Osteoblast (primary cell): ENCODE data around the gene TUBGCP6. TPM values are rescaled to one million over a fixed set of nuclear protein-coding genes. Genes with fewer than 3 reads are reported as not detected.

Source experiments
- DNase-seq: peaks from one replicate; pipeline ENCODE4 v3.0.0; 2011; ENCODE audit warnings: low spot score, mixed read lengths; ENCODE audit not compliant: insufficient read length; ENCODE audit errors: missing footprints
- H2AFZ ChIP-seq: 2 replicates; pipeline ENCODE4 v1.6.0; 2011; ENCODE audit warnings: mild to moderate bottlenecking, low read length
- H3K27ac ChIP-seq: 2 replicates; pipeline ENCODE4 v1.5.1; 2011; ENCODE audit warnings: mild to moderate bottlenecking, low read depth, low read length, moderate library complexity
- H3K27me3 ChIP-seq: 2 replicates; pipeline ENCODE4 v1.6.0; 2012; ENCODE audit warnings: mild to moderate bottlenecking, control low read depth, inconsistent platforms, low read length, moderate library complexity; ENCODE audit not compliant: insufficient read depth
- H3K36me3 ChIP-seq: 2 replicates; pipeline ENCODE4 v1.5.1; 2011; ENCODE audit warnings: mild to moderate bottlenecking, low read length, control low read depth, moderate library complexity; ENCODE audit not compliant: insufficient read depth
- H3K4me1 ChIP-seq: 2 replicates; pipeline ENCODE4 v1.5.1; 2011; ENCODE audit warnings: mild to moderate bottlenecking, low read length, control low read depth, moderate library complexity; ENCODE audit not compliant: insufficient read depth
- H3K4me2 ChIP-seq: 2 replicates; pipeline ENCODE4 v1.6.0; 2011; ENCODE audit warnings: mild to moderate bottlenecking, low read length; ENCODE audit not compliant: insufficient read depth
- H3K4me3 ChIP-seq: fragments of 200-600 bp; sonication (generic); 3 replicates; pipeline ENCODE4 v1.5.1; 2012; ENCODE audit warnings: mild to moderate bottlenecking, low read length, inconsistent platforms; ENCODE audit not compliant: insufficient read depth
- H3K79me2 ChIP-seq: 2 replicates; pipeline ENCODE4 v1.6.0; 2012; ENCODE audit warnings: mild to moderate bottlenecking, low read length, control low read depth, inconsistent platforms; ENCODE audit not compliant: insufficient read depth
- H3K9me3 ChIP-seq: 2 replicates; pipeline ENCODE4 v1.5.1; 2011; ENCODE audit warnings: low read depth, low read length, control low read depth
- H4K20me1 ChIP-seq: 2 replicates; pipeline ENCODE4 v1.6.0; 2012; ENCODE audit warnings: mild to moderate bottlenecking, low read length, control low read depth; ENCODE audit not compliant: insufficient read depth
- total RNA-seq: library from RNA; depleted of rRNA; stranded (reverse); fragments of >200 nt; gene quantifications from 2 replicates; pipeline ENCODE4 v1.2.3, GENCODE V29; 2012
- TF ChIP-seq, protein P1 (sequence below): IDR thresholded peaks from 2 replicates; pipeline ENCODE4 v1.5.1; 2011; ENCODE audit warnings: mild to moderate bottlenecking, low read depth, low read length, moderate library complexity; ENCODE audit errors: extremely low read depth

Gene TUBGCP6
- total RNA-seq, 1 donor, result 28.2 TPM

DNA sequence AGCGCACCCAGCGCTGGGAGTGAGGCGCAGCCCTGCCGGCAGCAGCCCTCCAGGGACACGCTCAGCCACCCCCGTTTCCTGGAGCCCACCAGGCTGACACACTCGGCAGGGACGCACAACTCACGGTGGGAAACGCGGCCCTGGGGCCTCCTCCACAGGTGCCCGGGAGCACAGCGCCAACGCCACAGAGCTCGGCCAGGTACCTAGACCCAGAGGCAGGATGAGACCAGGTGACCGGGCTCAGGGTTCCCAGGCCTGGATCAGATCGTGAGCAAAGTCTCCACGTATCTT, 18.0 kb downstream of the TUBGCP6 start:
- Histone ChIP-seq H3K79me2 (peaks cover 6% of the 10 kb centered on the region), H4K20me1 (no peaks in the 10 kb centered on the region), H2AFZ (no peak overlapping the region), H3K4me1 (no peaks in the 10 kb centered on the region), H3K9me3 (no peaks in the 10 kb centered on the region), H3K27ac (no peak overlapping the region), H3K4me3 (no peak overlapping the region), H3K4me2 (no peak overlapping the region), H3K27me3 (no peaks in the 10 kb centered on the region), H3K36me3 (peaks cover 31% of the 10 kb centered on the region)
- TF ChIP-seq, protein P1, sequence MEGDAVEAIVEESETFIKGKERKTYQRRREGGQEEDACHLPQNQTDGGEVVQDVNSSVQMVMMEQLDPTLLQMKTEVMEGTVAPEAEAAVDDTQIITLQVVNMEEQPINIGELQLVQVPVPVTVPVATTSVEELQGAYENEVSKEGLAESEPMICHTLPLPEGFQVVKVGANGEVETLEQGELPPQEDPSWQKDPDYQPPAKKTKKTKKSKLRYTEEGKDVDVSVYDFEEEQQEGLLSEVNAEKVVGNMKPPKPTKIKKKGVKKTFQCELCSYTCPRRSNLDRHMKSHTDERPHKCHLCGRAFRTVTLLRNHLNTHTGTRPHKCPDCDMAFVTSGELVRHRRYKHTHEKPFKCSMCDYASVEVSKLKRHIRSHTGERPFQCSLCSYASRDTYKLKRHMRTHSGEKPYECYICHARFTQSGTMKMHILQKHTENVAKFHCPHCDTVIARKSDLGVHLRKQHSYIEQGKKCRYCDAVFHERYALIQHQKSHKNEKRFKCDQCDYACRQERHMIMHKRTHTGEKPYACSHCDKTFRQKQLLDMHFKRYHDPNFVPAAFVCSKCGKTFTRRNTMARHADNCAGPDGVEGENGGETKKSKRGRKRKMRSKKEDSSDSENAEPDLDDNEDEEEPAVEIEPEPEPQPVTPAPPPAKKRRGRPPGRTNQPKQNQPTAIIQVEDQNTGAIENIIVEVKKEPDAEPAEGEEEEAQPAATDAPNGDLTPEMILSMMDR, result no peak
- DNase-seq, result no peak

DNA sequence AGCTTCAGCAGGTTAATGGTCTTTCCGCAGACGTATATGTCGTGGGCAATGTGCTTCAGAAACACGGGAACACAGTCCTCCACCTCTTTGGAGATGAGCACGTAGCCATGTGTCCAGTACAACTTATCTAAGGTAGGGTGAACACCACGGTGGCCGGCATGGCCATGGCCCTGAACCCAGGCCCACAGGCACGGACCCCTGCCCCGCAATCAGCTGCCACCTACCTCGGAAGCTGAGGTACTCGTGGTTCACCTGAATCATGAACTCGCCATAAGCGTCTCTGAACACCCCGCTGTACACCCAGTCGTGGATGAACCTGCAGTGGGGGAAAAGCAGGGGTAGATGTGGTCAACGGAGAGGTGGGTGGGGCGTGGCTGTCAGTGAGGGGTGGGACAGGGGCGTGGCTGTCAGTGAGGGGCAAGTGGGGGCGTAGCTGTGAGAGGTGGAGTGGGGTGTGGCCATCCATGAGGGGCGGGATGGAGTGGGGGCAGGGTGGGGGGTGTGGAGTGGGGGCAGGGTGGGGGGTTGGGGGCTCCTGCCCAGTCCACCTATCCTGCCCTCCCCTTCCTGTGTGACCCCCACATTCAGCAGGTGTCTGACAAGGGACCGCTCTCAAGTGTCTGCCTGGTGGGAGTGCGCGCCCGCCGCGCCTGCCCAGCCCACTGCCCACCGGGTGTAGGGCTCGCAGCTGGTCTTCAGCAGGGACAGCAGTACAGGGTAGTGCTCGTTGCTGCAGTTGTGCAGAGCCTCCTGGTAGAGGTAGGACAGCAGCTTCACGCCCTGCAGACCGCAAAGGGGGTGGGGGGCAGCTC, 18.6 kb downstream of the TUBGCP6 start:
- Histone ChIP-seq H3K4me1 (no peaks in the 10 kb centered on the region), H3K79me2 (peaks cover 6% of the 10 kb centered on the region), H3K4me3 (no peak overlapping the region), H4K20me1 (no peaks in the 10 kb centered on the region), H3K4me2 (no peak overlapping the region), H3K36me3 (peaks cover 34% of the 10 kb centered on the region), H3K27me3 (no peaks in the 10 kb centered on the region), H3K27ac (no peak overlapping the region), H3K9me3 (no peaks in the 10 kb centered on the region), H2AFZ (no peak overlapping the region)
- TF ChIP-seq, protein P1, result no peak
- no peak for DNase-seq

DNA sequence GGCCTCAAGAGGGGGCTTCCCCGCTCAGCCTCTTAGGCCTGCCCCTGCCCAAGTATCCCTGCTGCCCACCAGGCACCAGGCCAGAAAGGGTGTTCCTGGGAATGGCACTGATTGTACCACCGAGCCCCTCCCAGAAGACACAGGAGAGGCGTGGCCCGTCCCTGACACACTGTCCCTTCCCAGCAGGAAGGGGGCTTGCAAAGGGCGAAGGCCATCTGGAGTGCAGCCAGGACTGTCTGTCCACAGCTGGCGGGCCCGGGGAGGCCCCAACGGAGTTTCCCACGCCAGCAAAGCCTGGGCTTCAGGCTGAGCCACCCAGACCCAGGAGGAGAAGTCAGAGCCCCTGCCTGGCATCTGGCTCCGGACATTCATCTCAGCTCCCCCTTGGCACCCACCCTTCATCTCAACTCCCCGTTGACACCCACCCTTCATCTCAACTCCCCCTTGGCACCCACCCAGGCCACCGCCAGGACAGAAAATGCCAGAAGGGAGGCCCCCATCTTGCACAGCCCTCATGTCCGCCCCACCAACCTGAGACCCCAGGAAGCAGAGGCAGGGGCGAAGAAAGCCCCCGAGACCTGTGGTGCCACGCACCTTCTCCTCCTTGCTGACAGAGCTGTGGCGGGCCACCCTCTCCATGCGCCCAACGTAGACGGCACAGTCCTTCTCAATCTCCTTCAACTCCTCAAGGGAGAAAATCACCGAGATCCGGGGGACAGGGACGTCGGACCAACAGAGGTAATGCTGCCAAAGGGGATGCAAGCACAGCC, 19.4 kb downstream of the TUBGCP6 start:
- no peaks in the 10 kb centered on the region for H4K20me1 ChIP-seq
- H3K27ac ChIP-seq, result no peak overlapping the region
- H3K27me3 ChIP-seq, result no peaks in the 10 kb centered on the region
- TF ChIP-seq, protein P1, result no peak
- H3K4me1 ChIP-seq, result no peaks in the 10 kb centered on the region
- peaks cover 6% of the 10 kb centered on the region for H3K79me2 ChIP-seq
- H3K9me3 ChIP-seq, result no peaks in the 10 kb centered on the region
- no peak overlapping the region for H2AFZ ChIP-seq
- no peak overlapping the region for H3K4me3 ChIP-seq
- no peak for DNase-seq
- H3K36me3 ChIP-seq, result peaks cover 43% of the 10 kb centered on the region
- H3K4me2 ChIP-seq, result no peak overlapping the region

DNA sequence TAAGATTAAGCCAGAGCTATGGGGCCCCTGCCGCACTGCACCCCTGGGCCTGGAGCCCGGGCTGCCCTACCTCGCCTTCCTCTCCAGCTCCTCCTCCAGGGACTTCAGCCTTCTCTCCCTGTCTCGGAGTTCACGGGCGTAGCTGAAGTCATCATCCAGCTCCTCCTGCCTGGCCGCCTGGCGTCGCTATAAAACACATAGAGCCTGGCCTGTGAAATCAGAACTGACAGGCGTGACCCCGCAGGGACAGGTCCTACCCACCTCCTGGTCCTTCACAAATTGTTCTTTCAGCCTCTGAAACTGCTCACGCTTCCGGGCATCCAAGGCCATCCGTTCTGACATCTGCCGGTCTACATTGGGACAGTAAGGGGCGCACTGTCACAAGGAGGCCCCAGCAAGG, 20.8 kb downstream of the TUBGCP6 start:
- H3K36me3 ChIP-seq, result peaks cover 38% of the 10 kb centered on the region
- no peaks in the 10 kb centered on the region for H3K27me3 ChIP-seq
- H2AFZ ChIP-seq, result no peak overlapping the region
- no peak overlapping the region for H3K27ac ChIP-seq
- TF ChIP-seq, protein P1, result no peak
- H3K4me1 ChIP-seq, result no peaks in the 10 kb centered on the region
- H3K9me3 ChIP-seq, result no peaks in the 10 kb centered on the region
- no peaks in the 10 kb centered on the region for H4K20me1 ChIP-seq
- H3K4me3 ChIP-seq, result no peak overlapping the region
- peak; percentile 76 for DNase-seq
- no peak overlapping the region for H3K4me2 ChIP-seq
- no peaks in the 10 kb centered on the region for H3K79me2 ChIP-seq
